ENCODE data around the gene DLEC1. TPM values are rescaled to one million over a fixed set of nuclear protein-coding genes. Genes with fewer than 3 reads are reported as not detected.

The DLEC1 gene
- total and polyA plus RNA-seq, 2 of the 4 experiments (the other 2 are of a cell fraction), result 0.03 TPM; not detected in 1

DNA sequence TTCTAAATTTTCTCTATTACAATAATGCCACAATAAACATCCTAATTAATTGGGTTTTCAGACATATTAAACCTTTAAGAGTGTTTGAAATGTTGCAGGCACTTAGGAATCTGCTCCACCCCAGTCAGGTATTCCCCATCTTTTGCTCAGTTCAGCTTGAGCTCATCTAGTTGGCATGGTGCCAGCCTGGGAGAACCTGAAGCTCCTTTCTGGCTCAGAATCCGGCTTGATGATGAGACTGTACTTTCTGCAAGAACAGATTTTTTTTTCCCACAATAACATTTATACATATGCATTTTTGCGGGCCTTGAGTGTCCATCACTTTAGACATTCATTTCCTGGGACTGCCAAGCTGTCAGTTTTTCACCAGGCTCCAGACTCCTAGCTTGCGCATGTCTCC, 118.6 kb downstream of the DLEC1 start:
- no peak overlapping the region for H2BK5ac ChIP-seq (ENCODE audit: low read depth, low read length, poor library complexity, severe bottlenecking)
- POLR2A ChIA-PET (ENCODE audit: unreplicated experiment), result interaction anchor here (0.5 to 1.0 kb wide), 2 partner anchors 20 to 221 kb away, joined by 3 to 6 read pairs; partner anchors contain the start of gene ACAA1
- CTCF ChIA-PET, result no interaction called here
- no peaks in the 10 kb centered on the region for H3K9me3 ChIP-seq (ENCODE audit: control insufficient read depth, insufficient read depth, low read length)
- no peak overlapping the region for H4K5ac ChIP-seq (ENCODE audit: low read depth, low read length)
- no peak for TF ChIP-seq MXI1 (IDR thresholded peaks at IDR 0.05; ENCODE audit: borderline replicate concordance, low read depth, low read length)
- no peak for TF ChIP-seq RFX5 (IDR thresholded peaks at IDR 0.05; ENCODE audit: low read depth, low read length)
- TF ChIP-seq CEBPB (IDR thresholded peaks at IDR 0.05; ENCODE audit: low read depth, low read length), result no peak
- TF ChIP-seq MAZ (IDR thresholded peaks at IDR 0.05; ENCODE audit: borderline replicate concordance, low read depth, low read length), result no peak
- TF ChIP-seq, protein P1, sequence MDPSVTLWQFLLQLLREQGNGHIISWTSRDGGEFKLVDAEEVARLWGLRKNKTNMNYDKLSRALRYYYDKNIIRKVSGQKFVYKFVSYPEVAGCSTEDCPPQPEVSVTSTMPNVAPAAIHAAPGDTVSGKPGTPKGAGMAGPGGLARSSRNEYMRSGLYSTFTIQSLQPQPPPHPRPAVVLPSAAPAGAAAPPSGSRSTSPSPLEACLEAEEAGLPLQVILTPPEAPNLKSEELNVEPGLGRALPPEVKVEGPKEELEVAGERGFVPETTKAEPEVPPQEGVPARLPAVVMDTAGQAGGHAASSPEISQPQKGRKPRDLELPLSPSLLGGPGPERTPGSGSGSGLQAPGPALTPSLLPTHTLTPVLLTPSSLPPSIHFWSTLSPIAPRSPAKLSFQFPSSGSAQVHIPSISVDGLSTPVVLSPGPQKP (IDR thresholded peaks at IDR 0.05; ENCODE audit: borderline replicate concordance, low read depth, low read length), result no peak
- no peak for TF ChIP-seq RAD21 (IDR thresholded peaks at IDR 0.05; ENCODE audit: low read length)
- TF ChIP-seq CTCF (conservative IDR thresholded peaks at IDR 0.05; ENCODE audit: low read depth, low read length), result no peak
- TF ChIP-seq FOS (IDR thresholded peaks at IDR 0.05; ENCODE audit: low read depth, low read length), result no peak
- TF ChIP-seq CHD1 (IDR thresholded peaks at IDR 0.05; ENCODE audit: low read depth, low read length), result no peak
- TF ChIP-seq RCOR1 (IDR thresholded peaks at IDR 0.05; ENCODE audit: insufficient replicate concordance, low read length), result no peak
- no peak for TF ChIP-seq NFE2L2 (IDR thresholded peaks at IDR 0.05; ENCODE audit: low read depth, low read length)
- no peak for TF ChIP-seq BHLHE40 (IDR thresholded peaks at IDR 0.05; ENCODE audit: low read depth, low read length)
- TF ChIP-seq MAFK (IDR thresholded peaks at IDR 0.05; ENCODE audit: low read depth, low read length), result no peak
- H2BK120ac ChIP-seq (ENCODE audit: low read depth, low read length), result no peak overlapping the region
- H3K9me1 ChIP-seq (ENCODE audit: insufficient read depth, low read length), result no peaks in the 10 kb centered on the region
- dilution Hi-C loops (cut with HindIII; ENCODE audit: low sequenced_read_pairs, unreplicated experiment), result no loop called here
- H2BK20ac ChIP-seq (ENCODE audit: low read depth, low read length), result no peak overlapping the region
- BruUV-seq (replicated peaks), result no TSS peak
- H3K27ac ChIP-seq (ENCODE audit: insufficient read depth, low read length), result no peak overlapping the region
- H3K14ac ChIP-seq (replicated peaks; ENCODE audit: low read depth, low read length), result no peak overlapping the region
- no peak overlapping the region for H3K18ac ChIP-seq (ENCODE audit: low read depth, low read length)
- H3K56ac ChIP-seq (ENCODE audit: extremely low read depth, insufficient read depth, low read length), result no peak overlapping the region
- H3K9ac ChIP-seq (ENCODE audit: low read depth, low read length), result no peak overlapping the region
- no peak overlapping the region for H3K4me3 ChIP-seq (ENCODE audit: insufficient read depth, low read depth, low read length)
- 57% methylated on average over 1 of the region's 3 CpGs; no CpG with 5 or more reads in 1 of the 2 experiments for WGBS, 2 experiments (ENCODE audit: extremely low coverage in 2 of 2, insufficient read length in 1 of 2)
- no peaks in the 10 kb centered on the region for H3K79me1 ChIP-seq (ENCODE audit: low read depth in 1 of 2, low read length in 2 of 2)
- H3K4me2 ChIP-seq (ENCODE audit: low read depth, low read length), result no peak overlapping the region
- no peak overlapping the region for H2AFZ ChIP-seq (replicated peaks; ENCODE audit: low read length, poor library complexity)
- H2AK9ac ChIP-seq (replicated peaks; ENCODE audit: low read depth, low read length, poor library complexity), result no peak overlapping the region
- intact Hi-C loops (cut with micrococcal nuclease), result no loop called here
- H4K20me1 ChIP-seq (ENCODE audit: insufficient read depth, low read length), result no peaks in the 10 kb centered on the region
- no peak for DNase-seq
- no peaks in the 10 kb centered on the region for H3K4me1 ChIP-seq (ENCODE audit: control insufficient read depth, insufficient read depth, low read length)
- H2AK5ac ChIP-seq (ENCODE audit: low read depth, low read length), result no peak overlapping the region
- no peak overlapping the region for H4K8ac ChIP-seq (ENCODE audit: low read depth in 2 of 2, low read length in 2 of 2)
- H3K23ac ChIP-seq (ENCODE audit: low read depth, low read length), result no peak overlapping the region
- no peaks in the 10 kb centered on the region for H3K36me3 ChIP-seq (ENCODE audit: control insufficient read depth, insufficient read depth, low read length)
- H3K4ac ChIP-seq (ENCODE audit: low read depth, low read length), result no peak overlapping the region
- H3K27me3 ChIP-seq (ENCODE audit: control insufficient read depth, insufficient read depth, low read length), result no peaks in the 10 kb centered on the region
- no peak overlapping the region for H4K91ac ChIP-seq (ENCODE audit: insufficient read depth, low read depth, low read length)
- H2BK15ac ChIP-seq (ENCODE audit: low read depth, low read length), result no peak overlapping the region
- no peak for ATAC-seq (ENCODE audit: low read depth)
- in situ Hi-C loops (cut with MboI; ENCODE audit: low sequenced_read_pairs), result no loop called here
